ENCODE measurements around the gene GALK1.

Gene GALK1

GRCh38 chr17:75806822-75807500 lies 42.0 kb upstream of the GALK1 start:
- WGBS, 2 donors (ENCODE audit: extremely low coverage in 2 of 2, insufficient read length in 2 of 2, insufficient replicate concordance in 1 of 2), result no CpG with 5 or more reads among the region's 4 CpGs
- no peak for DNase-seq (ENCODE audit: low spot score)
- H3K79me1 ChIP-seq (ENCODE audit: low read depth, low read length), result peaks cover 15% of the 10 kb centered on the region

DNA sequence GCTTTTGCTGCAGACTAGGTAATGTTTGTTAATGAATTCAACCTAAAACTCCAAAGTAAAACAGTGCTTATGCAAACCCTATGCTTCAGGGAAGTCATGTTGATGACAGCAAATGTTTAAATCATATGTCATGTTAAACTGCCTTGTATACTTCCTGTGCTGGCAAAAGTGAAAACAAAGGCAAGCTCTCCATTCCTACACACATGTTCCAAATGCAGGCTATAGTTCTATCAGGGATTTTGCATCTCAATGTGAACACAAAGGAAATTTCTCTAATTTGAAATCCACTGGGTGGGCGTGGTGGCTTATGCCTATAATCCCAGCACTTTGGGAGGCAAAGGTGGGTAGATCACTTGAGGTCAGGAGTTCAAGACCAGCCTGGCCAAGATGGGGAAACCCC lies 38.9 kb upstream of the GALK1 start:
- Histone ChIP-seq H3K9me3 (replicated peaks in 1 of 2; ENCODE audit: control insufficient read depth in 2 of 2, insufficient read depth in 1 of 2, low read depth in 1 of 2, low read length in 2 of 2) (no peaks in the 10 kb centered on the region), H3K18ac (ENCODE audit: low read length) (no peak overlapping the region), H4K91ac (ENCODE audit: low read depth, low read length, poor library complexity) (no peak overlapping the region), H3K36me3 (replicated peaks in 1 of 2; ENCODE audit: control insufficient read depth in 2 of 2, insufficient read depth in 2 of 2, low read length in 2 of 2) (peaks cover 16 to 60% of the 10 kb centered on the region in 2 donors), H4K8ac (ENCODE audit: low read depth, low read length) (no peak overlapping the region), H2BK15ac (ENCODE audit: low read length) (no peak overlapping the region), H2AFZ (ENCODE audit: low read length) (no peak overlapping the region), H2BK5ac (ENCODE audit: low read length) (no peak overlapping the region), H3K4me3 (ENCODE audit: low read length in 2 of 2) (no peak overlapping the region), H2BK120ac (ENCODE audit: low read depth, low read length) (no peak overlapping the region), H3K79me1 (ENCODE audit: low read depth, low read length) (peaks cover 8% of the 10 kb centered on the region), H3K23ac (ENCODE audit: low read depth, low read length, poor library complexity) (no peak overlapping the region), H3K4ac (ENCODE audit: low read length) (no peak overlapping the region), H3K14ac (ENCODE audit: low read length) (no peak overlapping the region), H2BK12ac (ENCODE audit: low read length) (no peak overlapping the region), H3K4me2 (ENCODE audit: insufficient read depth, low read length, poor library complexity, severe bottlenecking) (no peak overlapping the region), H2AK5ac (ENCODE audit: low read depth, low read length) (no peak overlapping the region), H3K9ac (ENCODE audit: low read depth, low read length, poor library complexity) (no peak overlapping the region), H3K4me1 (ENCODE audit: control insufficient read depth in 2 of 2, insufficient read depth in 1 of 2, low read depth in 1 of 2, low read length in 2 of 2) (no peaks in the 10 kb centered on the region), H3K27ac (replicated peaks; ENCODE audit: low read length) (no peak overlapping the region), H3K27me3 (ENCODE audit: control insufficient read depth in 3 of 3, insufficient read depth in 3 of 3, low read depth in 1 of 3, low read length in 3 of 3) (no peaks in the 10 kb centered on the region)
- no peak for DNase-seq (ENCODE audit: low spot score)
- no CpG with 5 or more reads among the region's 1 CpG for WGBS, 2 donors (ENCODE audit: extremely low coverage in 2 of 2, insufficient read length in 2 of 2, insufficient replicate concordance in 1 of 2)

More at GRCh38 chr17:75806822-75807500, 42.0 kb upstream of the GALK1 start:
- Histone ChIP-seq H3K9me3 (replicated peaks in 1 of 2; ENCODE audit: control insufficient read depth in 2 of 2, insufficient read depth in 1 of 2, low read depth in 1 of 2, low read length in 2 of 2) (no peaks in the 10 kb centered on the region), H3K27me3 (ENCODE audit: control insufficient read depth in 3 of 3, insufficient read depth in 3 of 3, low read depth in 1 of 3, low read length in 3 of 3) (no peaks in the 10 kb centered on the region), H4K8ac (ENCODE audit: low read depth, low read length) (no peak overlapping the region), H4K91ac (ENCODE audit: low read depth, low read length, poor library complexity) (no peak overlapping the region), H2AFZ (ENCODE audit: low read length) (no peak overlapping the region), H3K14ac (ENCODE audit: low read length) (no peak overlapping the region), H3K18ac (ENCODE audit: low read length) (no peak overlapping the region), H3K4me2 (ENCODE audit: insufficient read depth, low read length, poor library complexity, severe bottlenecking) (no peak overlapping the region), H3K4ac (ENCODE audit: low read length) (no peak overlapping the region), H3K9ac (ENCODE audit: low read depth, low read length, poor library complexity) (no peak overlapping the region), H2BK12ac (ENCODE audit: low read length) (no peak overlapping the region), H2AK5ac (ENCODE audit: low read depth, low read length) (no peak overlapping the region), H3K36me3 (replicated peaks in 1 of 2; ENCODE audit: control insufficient read depth in 2 of 2, insufficient read depth in 2 of 2, low read length in 2 of 2) (peaks cover 22 to 63% of the 10 kb centered on the region in 2 donors), H3K4me3 (ENCODE audit: low read length in 2 of 2) (no peak overlapping the region), H3K4me1 (ENCODE audit: control insufficient read depth in 2 of 2, insufficient read depth in 1 of 2, low read depth in 1 of 2, low read length in 2 of 2) (no peaks in the 10 kb centered on the region), H2BK5ac (ENCODE audit: low read length) (peak overlapping the region; percentile 88), H2BK15ac (ENCODE audit: low read length) (no peak overlapping the region), H2BK120ac (ENCODE audit: low read depth, low read length) (no peak overlapping the region), H3K23ac (ENCODE audit: low read depth, low read length, poor library complexity) (no peak overlapping the region), H3K27ac (replicated peaks; ENCODE audit: low read length) (no peak overlapping the region)

DNA sequence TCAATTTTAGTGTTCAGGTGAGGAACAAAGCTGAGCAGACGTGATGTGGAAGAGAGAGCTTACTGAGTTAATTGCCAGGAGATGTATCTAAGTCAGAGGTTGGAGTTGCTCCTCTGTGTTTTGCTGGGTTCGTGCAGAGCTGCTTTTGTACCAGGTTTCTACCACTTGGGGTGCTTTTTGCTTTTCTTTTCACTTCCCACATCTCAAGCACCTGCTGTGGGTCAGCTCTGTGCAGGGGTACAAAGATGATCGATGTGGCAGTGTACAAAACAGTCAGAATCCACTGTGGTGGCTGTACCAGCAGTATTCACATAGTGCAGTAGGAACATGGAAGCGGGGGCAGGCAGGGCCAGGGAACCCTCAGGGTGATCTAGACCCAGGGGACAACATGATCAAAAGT lies 34.4 kb upstream of the GALK1 start:
- H3K23ac ChIP-seq (ENCODE audit: low read depth, low read length, poor library complexity), result no peak overlapping the region
- no peak overlapping the region for H2BK12ac ChIP-seq (ENCODE audit: low read length)
- peaks cover 27 to 82% of the 10 kb centered on the region in 2 donors for H3K36me3 ChIP-seq (replicated peaks in 1 of 2; ENCODE audit: control insufficient read depth in 2 of 2, insufficient read depth in 2 of 2, low read length in 2 of 2)
- no peak overlapping the region for H4K91ac ChIP-seq (ENCODE audit: low read depth, low read length, poor library complexity)
- no peak overlapping the region for H2BK120ac ChIP-seq (ENCODE audit: low read depth, low read length)
- H3K18ac ChIP-seq (ENCODE audit: low read length), result no peak overlapping the region
- H3K27me3 ChIP-seq (ENCODE audit: control insufficient read depth in 3 of 3, insufficient read depth in 3 of 3, low read depth in 1 of 3, low read length in 3 of 3), result no peaks in the 10 kb centered on the region
- no peak overlapping the region for H2AFZ ChIP-seq (ENCODE audit: low read length)
- no peak overlapping the region for H3K4ac ChIP-seq (ENCODE audit: low read length)
- H4K8ac ChIP-seq (ENCODE audit: low read depth, low read length), result no peak overlapping the region
- H2BK15ac ChIP-seq (ENCODE audit: low read length), result no peak overlapping the region
- no peak overlapping the region for H3K4me2 ChIP-seq (ENCODE audit: insufficient read depth, low read length, poor library complexity, severe bottlenecking)
- H2BK5ac ChIP-seq (ENCODE audit: low read length), result no peak overlapping the region
- H3K4me3 ChIP-seq (ENCODE audit: low read length in 2 of 2), result no peak overlapping the region
- no peak overlapping the region for H3K9ac ChIP-seq (ENCODE audit: low read depth, low read length, poor library complexity)
- no peak for DNase-seq (ENCODE audit: low spot score)
- no peak overlapping the region for H2AK5ac ChIP-seq (ENCODE audit: low read depth, low read length)
- no peak overlapping the region for H3K27ac ChIP-seq (replicated peaks; ENCODE audit: low read length)
- no peaks in the 10 kb centered on the region for H3K9me3 ChIP-seq (replicated peaks in 1 of 2; ENCODE audit: control insufficient read depth in 2 of 2, insufficient read depth in 1 of 2, low read depth in 1 of 2, low read length in 2 of 2)
- H3K79me1 ChIP-seq (ENCODE audit: low read depth, low read length), result peaks cover 8% of the 10 kb centered on the region
- no CpG with 5 or more reads among the region's 4 CpGs for WGBS, 2 donors (ENCODE audit: extremely low coverage in 2 of 2, insufficient read length in 2 of 2, insufficient replicate concordance in 1 of 2)
- no peak overlapping the region for H3K14ac ChIP-seq (ENCODE audit: low read length)
- no peaks in the 10 kb centered on the region for H3K4me1 ChIP-seq (ENCODE audit: control insufficient read depth in 2 of 2, insufficient read depth in 1 of 2, low read depth in 1 of 2, low read length in 2 of 2)

DNA sequence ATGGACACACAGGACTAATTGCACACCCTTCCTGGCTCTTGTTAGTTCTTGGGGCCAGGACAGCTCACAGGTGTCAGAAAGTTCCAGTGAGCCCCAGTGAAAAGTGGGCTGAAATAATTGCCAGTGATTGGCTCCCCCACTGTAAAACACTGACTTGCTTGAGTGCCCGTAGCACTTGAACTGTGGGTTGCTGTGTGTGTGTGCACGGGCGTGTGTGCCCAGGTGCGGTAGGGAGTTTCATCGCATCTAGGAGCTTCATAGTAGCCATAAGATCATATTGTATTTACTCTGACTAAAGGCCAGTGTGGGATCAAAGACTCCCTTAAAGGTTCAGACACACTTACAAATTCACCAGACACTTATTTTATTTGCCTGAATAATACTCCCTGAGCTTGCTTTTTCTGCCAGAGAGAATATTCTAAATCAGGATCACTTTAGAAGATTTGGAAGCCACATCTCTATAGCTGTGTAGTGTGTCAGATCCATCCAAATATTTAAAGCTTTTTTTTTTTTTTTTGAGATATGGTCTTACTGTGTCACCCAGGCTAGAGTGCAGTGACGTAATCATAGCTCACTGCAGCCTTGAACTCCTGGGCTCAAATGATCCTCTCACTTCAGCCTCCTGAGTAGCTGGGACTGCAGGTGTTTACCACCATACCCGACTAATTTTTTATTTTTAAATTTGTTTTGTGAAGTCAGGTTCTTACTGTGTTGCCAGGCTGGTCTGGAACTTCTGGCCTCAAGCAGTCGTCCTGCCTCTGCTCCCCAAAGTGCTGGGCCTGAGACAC lies 31.0 kb upstream of the GALK1 start:
- Histone ChIP-seq H3K27ac (replicated peaks; ENCODE audit: low read length) (no peak overlapping the region), H3K4me3 (ENCODE audit: low read length in 2 of 2) (no peak overlapping the region), H2BK12ac (ENCODE audit: low read length) (no peak overlapping the region), H2BK120ac (ENCODE audit: low read depth, low read length) (no peak overlapping the region), H3K36me3 (replicated peaks in 1 of 2; ENCODE audit: control insufficient read depth in 2 of 2, insufficient read depth in 2 of 2, low read length in 2 of 2) (peaks cover 28 to 88% of the 10 kb centered on the region in 2 donors), H3K4me2 (ENCODE audit: insufficient read depth, low read length, poor library complexity, severe bottlenecking) (no peak overlapping the region), H3K4ac (ENCODE audit: low read length) (no peak overlapping the region), H3K23ac (ENCODE audit: low read depth, low read length, poor library complexity) (no peak overlapping the region), H3K18ac (ENCODE audit: low read length) (no peak overlapping the region), H3K9me3 (replicated peaks in 1 of 2; ENCODE audit: control insufficient read depth in 2 of 2, insufficient read depth in 1 of 2, low read depth in 1 of 2, low read length in 2 of 2) (no peaks in the 10 kb centered on the region), H3K4me1 (ENCODE audit: control insufficient read depth in 2 of 2, insufficient read depth in 1 of 2, low read depth in 1 of 2, low read length in 2 of 2) (no peaks in the 10 kb centered on the region), H4K8ac (ENCODE audit: low read depth, low read length) (no peak overlapping the region), H3K27me3 (ENCODE audit: control insufficient read depth in 3 of 3, insufficient read depth in 3 of 3, low read depth in 1 of 3, low read length in 3 of 3) (no peaks in the 10 kb centered on the region), H2AFZ (ENCODE audit: low read length) (no peak overlapping the region), H2BK15ac (ENCODE audit: low read length) (no peak overlapping the region), H3K9ac (ENCODE audit: low read depth, low read length, poor library complexity) (no peak overlapping the region), H3K79me1 (ENCODE audit: low read depth, low read length) (peaks cover 8% of the 10 kb centered on the region), H4K91ac (ENCODE audit: low read depth, low read length, poor library complexity) (no peak overlapping the region), H2AK5ac (ENCODE audit: low read depth, low read length) (no peak overlapping the region), H3K14ac (ENCODE audit: low read length) (no peak overlapping the region), H2BK5ac (ENCODE audit: low read length) (no peak overlapping the region)
- no CpG with 5 or more reads among the region's 8 CpGs for WGBS, 2 donors (ENCODE audit: extremely low coverage in 2 of 2, insufficient read length in 2 of 2, insufficient replicate concordance in 1 of 2)
- DNase-seq (ENCODE audit: low spot score), result no peak
